Gastroesophageal sphincter (tissue), 4 donors: ENCODE data around the gene MEF2A. TPM values are rescaled to one million over a fixed set of nuclear protein-coding genes. Genes with fewer than 3 reads are reported as not detected.

Experiments
- ATAC-seq: fragments of 150-250 bp; one replicate; pipeline ENCODE4 v1.9.1; 2016; ENCODE audit warnings: mild to moderate bottlenecking, moderate library complexity
- H3K27ac ChIP-seq, 4 donors: fragments of 200-600 bp; sonication (generic) in 3 of 4; 1 replicate in 3 of 4; 2 replicates in 1 of 4; pipeline ENCODE4 v1.5.1; 2016 to 2019
- H3K27me3 ChIP-seq: fragments of 200-600 bp; sonication (generic); one replicate; pipeline ENCODE4 v1.5.1; 2019
- H3K36me3 ChIP-seq, 2 donors: fragments of 200-600 bp; sonication (generic); one replicate each; pipeline ENCODE4 v1.5.1; 2019; ENCODE audit warnings: control low read depth in 1 of 2
- H3K4me1 ChIP-seq, 3 donors: fragments of 200-600 bp; sonication (generic); 1 replicate in 2 of 3; 2 replicates in 1 of 3; pipeline ENCODE4 v1.5.1; 2016 to 2019; ENCODE audit warnings: control low read depth in 2 of 3
- H3K4me3 ChIP-seq, 2 donors: fragments of 200-600 bp; sonication (generic); one replicate each; pipeline ENCODE4 v1.5.1; 2019; ENCODE audit warnings: mild to moderate bottlenecking in 1 of 2, moderate library complexity in 1 of 2
- H3K9me3 ChIP-seq, 3 donors: fragments of 200-600 bp; sonication (generic); one replicate each; pipeline ENCODE4 v1.5.1; 2017 to 2019; ENCODE audit warnings: control low read depth in 2 of 3
- EP300 ChIP-seq: sonication (generic); formaldehyde crosslinking; IDR thresholded peaks from one replicate; pipeline ENCODE4 v1.6.1; 2017; ENCODE audit warnings: antibody characterized with exemption, mild to moderate bottlenecking
- POLR2A ChIP-seq, 2 donors: fragments of 450-650 bp; IDR thresholded peaks; one replicate each; pipeline ENCODE4 v1.6.1; 2017; ENCODE audit warnings: antibody characterized with exemption in 2 of 2, mild to moderate bottlenecking in 2 of 2, moderate library complexity in 1 of 2
- POLR2AphosphoS5 ChIP-seq: sonication (generic); formaldehyde crosslinking; IDR thresholded peaks from one replicate; pipeline ENCODE4 v1.6.1; 2017; ENCODE audit warnings: antibody characterized with exemption
- WGBS, 2 donors: methylation state at CpG; one replicate each; pipeline ENCODE4 v1.1.5; 2018; ENCODE audit warnings: low coverage in 1 of 2; 5-methylcytosine and 5-hydroxymethylcytosine counted together
- total RNA-seq, 4 donors: library from RNA; depleted of rRNA; stranded (reverse); fragments of >200 nt; gene quantifications; one replicate each; pipeline ENCODE4 v1.1.0, GENCODE V29; 2016
- TF ChIP-seq, protein P1 (sequence below), 4 experiments: fragments of 200-600 bp in 2 of 4; fragments of 450-650 bp in 2 of 4; sonication (generic) in 1 of 4; IDR thresholded peaks; one replicate each; pipeline ENCODE4 v1.5.1; 2017 to 2019; ENCODE audit warnings: antibody characterized with exemption in 4 of 4, mild to moderate bottlenecking in 2 of 4, moderate library complexity in 2 of 4

MEF2A gene
- total RNA-seq, 4 donors from 2014 or later: 68.8 to 133 (median 95.7) TPM

DNA sequence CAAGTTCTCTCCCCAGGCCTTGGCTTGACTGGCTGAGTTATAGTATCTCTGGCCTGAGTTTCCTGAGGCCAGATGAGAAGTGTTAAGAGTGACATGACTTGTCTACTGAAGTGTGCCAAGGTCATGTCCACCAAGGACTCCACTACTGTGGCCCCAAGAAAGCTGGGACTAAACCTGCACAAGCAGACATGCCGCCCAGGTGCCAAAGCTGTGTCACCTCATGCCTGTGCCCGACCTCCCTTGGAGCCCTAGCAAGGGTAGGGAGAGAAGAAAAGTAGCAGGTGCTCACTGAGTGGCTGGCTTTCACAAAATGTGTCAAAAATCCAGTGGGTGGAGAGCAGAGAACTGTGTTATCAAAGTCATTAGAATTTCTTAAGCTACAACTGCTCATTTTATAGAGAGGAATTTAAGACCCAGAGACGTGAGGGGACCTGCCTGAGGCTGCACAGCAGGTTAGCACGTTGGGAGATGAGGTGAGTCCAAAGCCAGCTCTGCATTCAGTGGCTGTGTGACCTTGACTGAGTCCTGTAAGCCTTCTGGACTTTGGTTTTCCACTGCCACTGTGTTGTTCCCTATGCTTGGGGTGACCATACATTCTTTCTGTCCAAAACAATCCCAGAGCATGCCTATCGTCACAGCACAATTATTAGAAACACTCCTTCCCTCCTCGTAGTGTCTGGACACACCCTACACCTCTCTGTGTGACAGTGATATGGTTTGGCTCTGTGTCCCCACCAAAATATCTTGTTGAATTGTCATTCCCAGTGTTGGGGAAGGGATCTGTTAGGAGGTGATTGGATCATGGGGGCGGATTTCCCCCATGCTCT, 172.4 kb downstream of the MEF2A start:
- no peaks in the 10 kb centered on the region for H3K27me3 ChIP-seq
- ATAC-seq: no peak
- no peak overlapping the region for H3K27ac ChIP-seq
- no peaks in the 10 kb centered on the region for H3K9me3 ChIP-seq
- H3K4me1 ChIP-seq: peaks cover 0 to 7% (median 0%) of the 10 kb centered on the region in 3 donors
- no peaks in the 10 kb centered on the region for H3K36me3 ChIP-seq
- 67 to 84% methylated on average over 2 to 6 of the region's 7 CpGs for WGBS, 2 donors
- TF ChIP-seq POLR2AphosphoS5: no peak
- TF ChIP-seq, protein P1, sequence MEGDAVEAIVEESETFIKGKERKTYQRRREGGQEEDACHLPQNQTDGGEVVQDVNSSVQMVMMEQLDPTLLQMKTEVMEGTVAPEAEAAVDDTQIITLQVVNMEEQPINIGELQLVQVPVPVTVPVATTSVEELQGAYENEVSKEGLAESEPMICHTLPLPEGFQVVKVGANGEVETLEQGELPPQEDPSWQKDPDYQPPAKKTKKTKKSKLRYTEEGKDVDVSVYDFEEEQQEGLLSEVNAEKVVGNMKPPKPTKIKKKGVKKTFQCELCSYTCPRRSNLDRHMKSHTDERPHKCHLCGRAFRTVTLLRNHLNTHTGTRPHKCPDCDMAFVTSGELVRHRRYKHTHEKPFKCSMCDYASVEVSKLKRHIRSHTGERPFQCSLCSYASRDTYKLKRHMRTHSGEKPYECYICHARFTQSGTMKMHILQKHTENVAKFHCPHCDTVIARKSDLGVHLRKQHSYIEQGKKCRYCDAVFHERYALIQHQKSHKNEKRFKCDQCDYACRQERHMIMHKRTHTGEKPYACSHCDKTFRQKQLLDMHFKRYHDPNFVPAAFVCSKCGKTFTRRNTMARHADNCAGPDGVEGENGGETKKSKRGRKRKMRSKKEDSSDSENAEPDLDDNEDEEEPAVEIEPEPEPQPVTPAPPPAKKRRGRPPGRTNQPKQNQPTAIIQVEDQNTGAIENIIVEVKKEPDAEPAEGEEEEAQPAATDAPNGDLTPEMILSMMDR (IDR thresholded peaks at IDR 0.05): no peak
- TF ChIP-seq EP300: no peak
- no peak for TF ChIP-seq POLR2A (IDR thresholded peaks at IDR 0.05)
- no peak overlapping the region for H3K4me3 ChIP-seq

DNA sequence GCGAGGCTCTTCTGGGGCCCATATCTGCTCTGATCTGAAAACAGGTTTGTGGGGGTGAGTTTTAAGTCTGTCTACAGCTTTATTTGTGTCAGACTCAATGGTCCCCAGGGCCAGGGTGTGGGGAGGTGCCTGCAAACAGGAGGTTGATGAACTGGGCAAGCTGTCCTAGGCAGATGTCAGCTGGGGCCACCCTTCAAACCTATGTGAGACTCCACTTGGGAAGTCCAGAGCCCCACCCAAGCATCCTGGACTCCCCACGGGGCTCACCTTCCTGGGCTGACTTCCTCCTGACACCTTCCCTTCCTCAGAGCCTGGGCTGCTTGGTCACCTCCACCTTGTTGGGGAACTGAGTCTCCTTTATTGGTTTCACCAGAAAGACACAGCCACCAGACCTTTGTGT, 176.1 kb downstream of the MEF2A start:
- Histone ChIP-seq H3K9me3 (no peaks in the 10 kb centered on the region), H3K27me3 (no peaks in the 10 kb centered on the region), H3K36me3 (no peaks in the 10 kb centered on the region), H3K4me1 (no peaks in the 10 kb centered on the region), H3K4me3 (no peak overlapping the region), H3K27ac (no peak overlapping the region)
- 59% methylated on average over 2 of the region's 2 CpGs; no CpG with 5 or more reads in 1 of the 2 donors for WGBS, 2 donors
- TF ChIP-seq, protein P1 (IDR thresholded peaks at IDR 0.05): no peak
- ATAC-seq: no peak

DNA sequence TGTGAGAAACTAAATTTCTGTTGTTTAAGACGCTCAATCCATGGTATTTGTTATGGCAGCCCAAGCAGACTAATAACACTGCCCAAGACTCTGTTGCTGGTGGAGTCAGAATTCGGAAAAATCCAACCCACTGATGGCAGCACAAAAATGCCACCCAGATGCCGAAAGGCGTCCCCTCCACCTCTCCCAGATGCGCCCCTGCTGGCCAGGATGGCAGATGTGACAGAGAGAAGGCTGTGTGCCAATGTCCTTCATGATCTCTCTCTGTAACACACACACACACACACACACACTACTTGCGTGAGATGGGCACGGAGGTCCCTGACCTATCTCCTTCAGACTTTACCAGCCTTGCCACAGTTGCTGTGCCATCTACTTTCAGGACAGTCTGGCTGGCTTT, 178.4 kb downstream of the MEF2A start:
- no peaks in the 10 kb centered on the region for H3K27me3 ChIP-seq
- no peak overlapping the region for H3K4me3 ChIP-seq
- no peaks in the 10 kb centered on the region for H3K4me1 ChIP-seq
- no peaks in the 10 kb centered on the region for H3K36me3 ChIP-seq
- no peaks in the 10 kb centered on the region for H3K9me3 ChIP-seq
- no peak overlapping the region for H3K27ac ChIP-seq
- WGBS, 2 donors: 91 to 92% methylated on average over 4 to 7 of the region's 7 CpGs
- no peak for ATAC-seq
- no peak for TF ChIP-seq EP300
- TF ChIP-seq POLR2A (IDR thresholded peaks at IDR 0.05): no peak
- TF ChIP-seq POLR2AphosphoS5: no peak
- TF ChIP-seq, protein P1 (IDR thresholded peaks at IDR 0.05): no peak

DNA sequence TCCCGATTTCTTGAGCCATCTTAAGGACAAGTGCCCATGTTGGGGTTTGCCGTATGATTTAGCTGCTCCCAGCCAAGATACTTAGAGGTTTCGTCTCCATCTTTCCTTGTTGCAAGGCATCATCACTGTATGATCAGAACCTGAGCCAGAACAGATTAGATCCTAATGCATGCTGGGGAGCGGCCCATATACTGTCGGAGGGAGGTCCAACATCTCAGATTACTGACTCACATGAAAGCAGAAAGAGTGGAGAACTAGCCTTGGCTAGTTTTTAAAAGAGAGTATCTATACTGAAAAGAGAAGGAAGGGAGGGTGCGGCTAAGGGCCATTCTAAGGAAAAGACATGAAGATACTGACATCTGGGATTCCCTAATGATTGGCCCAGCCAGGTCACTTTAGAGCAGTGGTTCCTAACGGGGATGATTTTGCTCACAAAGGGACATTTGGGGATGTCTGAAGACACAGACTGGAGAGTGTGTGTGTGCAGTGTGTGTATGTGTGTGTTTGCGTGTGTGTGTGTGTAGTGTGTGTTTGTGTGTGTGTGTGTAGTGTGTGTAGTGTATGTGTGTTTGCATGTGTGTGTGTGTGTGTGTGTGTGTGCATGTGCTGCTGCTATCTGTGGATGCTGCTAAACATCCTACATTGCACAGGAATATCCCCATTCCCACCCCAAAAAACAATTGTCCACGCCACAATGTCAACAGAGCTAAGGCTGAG, 179.7 kb downstream of the MEF2A start:
- H3K4me3 ChIP-seq: no peak overlapping the region
- no peaks in the 10 kb centered on the region for H3K4me1 ChIP-seq
- ATAC-seq: no peak
- TF ChIP-seq EP300 (no peak), POLR2A (IDR thresholded peaks at IDR 0.05) (no peak), POLR2AphosphoS5 (no peak)
- TF ChIP-seq, protein P1 (IDR thresholded peaks at IDR 0.05): no peak
- 86 to 98% methylated on average over 4 to 6 of the region's 9 CpGs for WGBS, 2 donors
- no peak overlapping the region for H3K27ac ChIP-seq
- no peaks in the 10 kb centered on the region for H3K9me3 ChIP-seq
- no peaks in the 10 kb centered on the region for H3K36me3 ChIP-seq
- no peaks in the 10 kb centered on the region for H3K27me3 ChIP-seq
